Endodermal cell (in vitro differentiated cells): Measurements from ENCODE around the gene OTOG. TPM values are rescaled to one million over a fixed set of nuclear protein-coding genes. Genes with fewer than 3 reads are reported as not detected.

Experiments used
- DNase-seq: peaks from one replicate; pipeline ENCODE4 v3.0.0-alpha.2; 2017
- H3K27ac ChIP-seq: 2 replicates; pipeline ENCODE4 v1.5.1; 2013; ENCODE audit warnings: mild to moderate bottlenecking, low read depth, low read length, moderate library complexity
- H3K27me3 ChIP-seq: 2 replicates; pipeline ENCODE4 v1.6.1; 2013; ENCODE audit warnings: mild to moderate bottlenecking, low read length, moderate library complexity; ENCODE audit not compliant: insufficient read depth, control insufficient read depth, poor library complexity, severe bottlenecking
- H3K36me3 ChIP-seq: 2 replicates; pipeline ENCODE4 v1.7.0; 2013; ENCODE audit warnings: mild to moderate bottlenecking, low read length, moderate library complexity; ENCODE audit not compliant: control insufficient read depth, insufficient read depth
- H3K4me1 ChIP-seq: one replicate; pipeline ENCODE4 v1.7.0; 2013; ENCODE audit warnings: low read length; ENCODE audit not compliant: control insufficient read depth, insufficient read depth
- H3K4me3 ChIP-seq: 2 replicates; pipeline ENCODE4 v1.5.1; 2013; ENCODE audit warnings: mild to moderate bottlenecking, low read length, moderate library complexity
- H3K9ac ChIP-seq: 2 replicates; pipeline ENCODE4 v1.6.1; 2013; ENCODE audit warnings: mild to moderate bottlenecking, low read length, moderate library complexity; ENCODE audit not compliant: poor library complexity, severe bottlenecking; ENCODE audit errors: extremely low read depth
- H3K9me3 ChIP-seq: 2 replicates; pipeline ENCODE4 v1.6.1; 2013; ENCODE audit warnings: mild to moderate bottlenecking, low read length, moderate library complexity; ENCODE audit not compliant: control insufficient read depth
- H3K27ac Mint-ChIP-seq: 2 replicates; pipeline ENCODE4 v1.8.0; 2020; ENCODE audit warnings: mixed read lengths
- H3K27me3 Mint-ChIP-seq: 2 replicates; pipeline ENCODE4 v1.8.0; 2021; ENCODE audit warnings: mild to moderate bottlenecking, mixed read lengths; ENCODE audit not compliant: insufficient read depth
- H3K36me3 Mint-ChIP-seq: 2 replicates; pipeline ENCODE4 v1.8.0; 2020; ENCODE audit warnings: low read depth, mixed read lengths
- H3K4me1 Mint-ChIP-seq: 2 replicates; pipeline ENCODE4 v1.8.0; 2020; ENCODE audit warnings: mixed read lengths
- H3K4me3 Mint-ChIP-seq: 2 replicates; pipeline ENCODE4 v1.8.0; 2020; ENCODE audit warnings: mild to moderate bottlenecking, moderate library complexity, mixed read lengths
- H3K9me3 Mint-ChIP-seq: 2 replicates; pipeline ENCODE4 v1.8.0; 2020; ENCODE audit warnings: mild to moderate bottlenecking, mixed read lengths
- CTCF ChIP-seq: fragments of 200-600 bp; sonication (generic); conservative IDR thresholded peaks from 2 replicates; pipeline ENCODE4 v1.5.0; 2021; ENCODE audit warnings: antibody characterized with exemption, mild to moderate bottlenecking
- WGBS, 2 experiments: methylation state at CpG; one replicate each; pipeline versions ENCODE4 v1.1.5 to v1.1.7; 2013; ENCODE audit warnings: missing lambda C conversion rate in 2 of 2, mixed read lengths in 1 of 2; ENCODE audit not compliant: insufficient coverage in 1 of 2, insufficient read length in 1 of 2; 5-methylcytosine and 5-hydroxymethylcytosine counted together
- long read RNA-seq, 4 experiments: library from polyadenylated mRNA in 2 of 4; library from RNA in 1 of 4; library from capped mRNA in 1 of 4; stranded (forward) in 3 of 4; unstranded in 1 of 4; transcript quantifications; one replicate each; pipeline ENCODE4 v2.0.0, GENCODE V29; 2020 to 2021; ENCODE audit warnings: inconsistent platforms in 1 of 4
- polyA plus RNA-seq, 2 experiments: library from polyadenylated mRNA; stranded (reverse); fragments of 50-300 nt; gene quantifications; one replicate each; pipeline ENCODE4 v1.2.3, GENCODE V29; 2013
- total RNA-seq, 2 donors: library from RNA; stranded (reverse); fragmentation: NEBNext Ultra II Directional in 1 of 2; extraction: Animal tissue kit (Norgen Biotek cat#: 25700) in 1 of 2; gene quantifications; 2 replicates in 1 of 2; 3 replicates in 1 of 2; pipeline ENCODE4 v1.2.1, GENCODE V29; 2021

Gene OTOG
- total RNA-seq, result under 1 TPM; 0.33 to 0.55 TPM
- 0.39 TPM for polyA plus RNA-seq (2013, experiment 1 of 2)
- 0.50 TPM for polyA plus RNA-seq (2013, experiment 2 of 2)
- long read RNA-seq, experiment 1, result 0 reads
- long read RNA-seq, experiment 2, result 0 reads
- long read RNA-seq, experiment 3, partial matches to known transcripts, result 0 of 3 reads
- long read RNA-seq, experiment 3, other reads (novel, unspliced or antisense), result 3 of 3 reads
- long read RNA-seq, experiment 4, result 0 reads

- 9 to 26% methylated on average over 8 to 20 of the region's 20 CpGs for WGBS, 2 experiments
- peak within 1 kb of the TSS; percentile 46 for H3K27ac Mint-ChIP-seq
- H3K4me3 Mint-ChIP-seq, result peak within 1 kb of the TSS; percentile 45
These were observed at the start of gene OTOG for GRCh38 chr11:17547051-17547577. Gene OTOG, plus strand, starts transcription at chr11:17547259. Its CDS starts 114 bp downstream, at chr11:17547373.

GRCh38 chr11:17498058-17498457 lies 49.0 kb upstream of the OTOG start:
- Histone ChIP-seq H3K36me3 (no peaks in the 10 kb centered on the region), H3K9me3 (no peaks in the 10 kb centered on the region), H3K4me3 (no peak overlapping the region), H3K9ac (no peak overlapping the region), H3K27me3 (no peaks in the 10 kb centered on the region), H3K4me1 (no peaks in the 10 kb centered on the region), H3K27ac (no peak overlapping the region)
- Mint-ChIP-seq H3K9me3 (no peaks in the 10 kb centered on the region), H3K27me3 (peaks cover 23% of the 10 kb centered on the region), H3K4me3 (no peak overlapping the region), H3K27ac (no peak overlapping the region), H3K36me3 (no peaks in the 10 kb centered on the region), H3K4me1 (no peaks in the 10 kb centered on the region)
- peak; percentile 73 for DNase-seq
- no peak for TF ChIP-seq CTCF
- WGBS, 2 experiments, result 53 to 60% methylated on average over 2 to 4 of the region's 4 CpGs

More at GRCh38 chr11:17547051-17547577, at the start of gene OTOG:
- no peaks in the 10 kb centered on the region for H3K9me3 Mint-ChIP-seq
- Histone ChIP-seq H3K9ac (no peak within 1 kb of the TSS), H3K27ac (no peak within 1 kb of the TSS), H3K4me3 (no peak within 1 kb of the TSS), H3K36me3 (no peaks in the 10 kb centered on the region), H3K9me3 (no peaks in the 10 kb centered on the region), H3K4me1 (no peaks in the 10 kb centered on the region), H3K27me3 (peaks cover 20% of the 10 kb centered on the region)
- H3K4me1 Mint-ChIP-seq, result peaks cover 13% of the 10 kb centered on the region
- DNase-seq, result peak; percentile 94
- TF ChIP-seq CTCF, result no peak
- no peaks in the 10 kb centered on the region for H3K36me3 Mint-ChIP-seq
- H3K27me3 Mint-ChIP-seq, result peaks cover 61% of the 10 kb centered on the region

- Histone ChIP-seq H3K4me3 (no peak overlapping the region), H3K9ac (no peak overlapping the region), H3K27ac (no peak overlapping the region), H3K27me3 (no peaks in the 10 kb centered on the region), H3K36me3 (no peaks in the 10 kb centered on the region), H3K4me1 (no peaks in the 10 kb centered on the region), H3K9me3 (no peaks in the 10 kb centered on the region)
- TF ChIP-seq CTCF, result peak; percentile 68
- 58 to 64% methylated on average over 3 to 5 of the region's 5 CpGs for WGBS, 2 experiments
- H3K36me3 Mint-ChIP-seq, result no peaks in the 10 kb centered on the region
- DNase-seq, result peak; percentile 81
- no peak overlapping the region for H3K4me3 Mint-ChIP-seq
- H3K9me3 Mint-ChIP-seq, result no peaks in the 10 kb centered on the region
- no peak overlapping the region for H3K27ac Mint-ChIP-seq
- no peaks in the 10 kb centered on the region for H3K4me1 Mint-ChIP-seq
- H3K27me3 Mint-ChIP-seq, result peaks cover 23% of the 10 kb centered on the region
These were observed 48.6 kb upstream of the OTOG start for GRCh38 chr11:17498475-17498874.
